Skeletal muscle cell (primary cell): ENCODE measurements around the gene TMTC3.

ENCODE experiments used
- DNase-seq: peaks from one replicate; pipeline ENCODE4 v3.0.0-alpha.2; 2010; ENCODE audit warnings: low read depth
- H3K4me3 ChIP-seq: 2 replicates; pipeline ENCODE4 v1.5.1; 2011; ENCODE audit warnings: low read depth, mild to moderate bottlenecking, control low read depth, low read length, moderate library complexity

TMTC3 gene

DNA sequence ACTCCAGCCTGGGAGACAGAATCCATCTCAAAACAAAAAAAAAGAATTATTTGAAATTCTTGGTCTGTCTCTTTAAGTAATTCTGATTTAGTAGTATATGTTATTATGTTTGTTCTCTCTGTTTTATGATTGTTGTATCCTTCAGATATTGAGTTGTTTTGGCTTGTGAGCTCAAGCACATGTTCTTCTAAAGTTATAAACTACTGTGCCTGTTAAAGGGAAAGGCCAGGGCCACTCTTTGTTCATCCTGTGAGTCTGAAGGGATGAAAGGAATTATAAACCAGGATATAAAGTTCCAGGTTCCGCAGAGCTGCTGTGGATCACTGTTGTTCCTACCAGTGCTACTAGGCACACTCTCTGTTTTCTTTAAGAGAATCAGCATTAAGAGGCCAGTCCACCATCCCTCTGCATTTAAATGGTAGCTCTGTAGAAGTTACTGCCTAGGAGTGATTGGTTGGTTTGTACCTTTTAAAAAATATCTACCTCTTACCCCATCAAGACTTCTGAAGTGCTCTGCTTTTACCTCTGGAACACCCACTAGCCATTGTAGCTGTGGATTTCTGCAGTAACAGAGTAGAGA, 14.1 kb downstream of the TMTC3 start:
- H3K4me3 ChIP-seq, result no peak overlapping the region
- no peak for DNase-seq

DNA sequence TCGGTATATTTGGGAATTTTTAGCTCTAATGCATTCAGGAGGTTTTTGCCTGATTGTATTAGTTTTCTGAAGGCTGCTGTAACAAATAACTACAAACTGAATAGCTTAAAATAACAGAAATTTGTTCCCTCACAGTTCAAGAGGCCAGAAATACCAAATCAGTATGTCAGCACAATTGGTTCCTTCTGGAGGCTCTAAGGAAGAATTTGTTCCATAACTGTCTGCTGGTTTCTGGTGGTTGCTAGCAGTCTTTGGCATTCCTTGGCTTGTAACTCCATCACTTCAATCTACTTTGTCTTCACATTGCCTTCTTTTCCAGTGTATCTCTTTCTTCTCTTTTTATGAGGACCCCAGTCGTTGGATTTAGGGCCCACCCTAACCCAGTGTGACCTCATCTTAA, 21.3 kb downstream of the TMTC3 start:
- DNase-seq, result no peak

DNA sequence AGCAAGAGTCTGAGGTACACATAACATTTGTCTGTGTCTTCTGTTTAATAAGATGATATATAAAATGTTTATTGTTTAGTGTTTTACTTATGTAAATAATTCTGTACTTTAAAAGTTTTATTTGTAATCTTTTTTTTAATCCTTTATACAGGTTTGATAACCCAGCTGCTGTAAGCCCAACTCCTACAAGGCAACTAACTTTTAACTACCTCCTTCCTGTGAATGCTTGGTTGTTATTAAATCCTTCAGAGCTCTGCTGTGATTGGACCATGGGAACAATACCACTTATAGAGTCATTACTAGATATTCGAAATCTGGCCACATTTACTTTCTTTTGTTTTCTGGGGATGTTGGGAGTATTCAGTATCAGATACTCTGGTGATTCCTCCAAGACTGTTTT, 24.1 kb downstream of the TMTC3 start:
- no peak for DNase-seq
- H3K4me3 ChIP-seq, result no peak overlapping the region

More for the DNA sequence above, 21.3 kb downstream of the TMTC3 start:
- H3K4me3 ChIP-seq, result no peak overlapping the region

DNA sequence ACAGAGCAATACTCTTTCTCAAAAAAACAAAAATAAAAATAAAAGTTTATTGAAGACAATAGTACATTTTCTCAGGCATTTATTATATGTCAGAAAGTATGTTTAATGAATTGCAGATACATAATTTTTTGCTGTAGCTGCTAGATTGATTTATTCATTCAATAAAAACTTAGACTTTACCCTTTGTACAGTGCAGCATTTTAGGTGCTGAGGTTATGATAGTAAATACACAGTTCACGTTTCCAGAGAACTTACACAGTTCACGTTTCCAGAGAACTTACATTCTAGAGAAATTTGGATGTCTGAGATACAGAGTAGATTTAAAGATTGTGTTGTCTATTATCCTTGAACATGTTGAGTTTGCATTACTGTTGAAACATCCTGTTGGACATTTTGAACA, 25.3 kb downstream of the TMTC3 start:
- no peak overlapping the region for H3K4me3 ChIP-seq
- no peak for DNase-seq

DNA sequence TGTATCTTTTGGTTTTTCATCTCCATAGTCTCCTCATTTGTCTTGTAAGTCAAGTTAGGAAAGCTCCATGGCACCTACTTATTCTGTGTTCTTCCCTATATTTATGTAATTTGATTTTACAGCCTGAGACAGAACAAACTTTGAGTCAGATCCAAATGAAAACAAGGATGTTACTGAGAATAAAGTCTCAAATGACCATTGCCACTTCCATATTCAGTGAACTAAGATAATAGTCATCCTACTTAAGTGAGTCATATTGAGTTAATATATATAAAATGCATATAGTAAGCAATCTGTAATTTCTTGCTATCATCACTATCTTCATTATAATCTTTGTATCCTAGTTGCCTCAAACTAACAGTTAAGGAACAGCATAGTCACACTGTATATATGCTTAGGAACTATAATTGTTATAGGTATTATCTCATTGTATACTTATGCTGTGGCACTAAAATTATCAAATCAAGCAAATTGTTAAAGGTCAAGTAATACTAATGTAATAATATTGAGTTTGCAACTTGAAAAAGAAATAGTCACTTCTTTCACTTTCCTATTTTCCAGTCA, 30.8 kb downstream of the TMTC3 start:
- peak; percentile 44 for DNase-seq
- no peak overlapping the region for H3K4me3 ChIP-seq

DNA sequence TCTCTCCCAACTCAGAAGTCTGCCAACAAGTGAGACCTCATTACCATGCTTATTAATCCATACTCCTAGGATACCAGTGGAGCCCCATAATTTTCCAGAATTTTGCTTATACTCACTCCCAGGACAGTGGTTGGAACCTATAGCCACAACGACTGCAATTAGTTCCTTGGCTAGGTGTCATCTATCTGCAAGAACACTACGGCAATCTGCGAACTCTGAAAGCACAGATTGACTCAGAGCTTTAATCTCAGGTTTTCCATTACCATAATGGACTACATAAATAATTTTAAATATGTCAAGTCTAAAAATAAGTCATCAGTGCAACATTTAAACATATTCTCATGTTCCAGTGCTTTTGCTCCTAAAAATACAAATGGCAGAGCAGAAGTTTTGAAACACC, 33.4 kb downstream of the TMTC3 start:
- H3K4me3 ChIP-seq, result no peak overlapping the region
- no peak for DNase-seq

DNA sequence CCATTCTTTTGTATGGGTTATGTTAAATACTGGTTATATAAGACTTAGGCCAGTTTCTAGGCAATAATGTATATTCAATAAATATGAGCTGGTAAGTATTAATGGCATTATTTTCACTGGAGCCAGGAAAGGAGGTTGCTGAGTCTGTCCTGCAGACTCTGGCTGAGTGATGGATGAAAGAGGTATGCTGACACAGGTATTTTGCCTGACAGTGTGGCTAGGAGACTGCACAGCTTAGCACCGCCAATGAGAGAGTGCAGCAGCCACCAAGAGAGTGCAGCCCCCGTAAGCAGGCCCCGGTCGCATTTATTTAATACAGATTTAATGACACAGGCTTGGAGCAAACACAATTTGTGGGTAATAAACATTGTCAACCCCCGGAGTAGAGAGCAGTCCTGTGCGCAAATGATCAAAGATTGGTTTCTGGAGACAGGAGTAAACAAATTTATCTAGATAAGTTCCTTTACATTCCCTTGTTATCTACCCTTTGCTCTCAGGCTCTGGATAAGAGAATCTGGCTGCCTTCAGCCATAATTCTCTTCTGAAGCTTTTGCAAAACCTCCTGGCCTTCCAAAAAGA, 37.4 kb downstream of the TMTC3 start:
- no peak for DNase-seq

DNA sequence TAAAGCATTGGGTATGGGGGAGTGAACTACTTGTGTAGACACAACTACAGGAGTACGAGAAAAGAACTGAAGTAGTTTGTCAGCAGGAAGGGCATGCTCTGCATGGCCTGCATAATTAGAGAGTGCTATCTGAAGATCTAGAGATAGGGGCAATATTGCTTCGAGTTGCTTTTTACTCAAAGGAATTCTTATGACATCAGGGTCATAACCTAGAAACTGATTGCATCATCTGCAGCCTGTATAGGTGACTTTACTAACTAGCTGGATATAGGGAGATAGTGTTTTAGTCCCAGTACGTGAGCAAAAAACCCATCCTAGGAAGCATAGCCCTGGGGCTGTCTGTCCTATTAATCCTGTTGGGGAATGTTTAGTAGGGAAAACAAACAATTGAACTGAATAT, 39.8 kb downstream of the TMTC3 start:
- H3K4me3 ChIP-seq, result no peak overlapping the region
- DNase-seq, result no peak

More for the DNA sequence above, 37.4 kb downstream of the TMTC3 start:
- no peak overlapping the region for H3K4me3 ChIP-seq

DNA sequence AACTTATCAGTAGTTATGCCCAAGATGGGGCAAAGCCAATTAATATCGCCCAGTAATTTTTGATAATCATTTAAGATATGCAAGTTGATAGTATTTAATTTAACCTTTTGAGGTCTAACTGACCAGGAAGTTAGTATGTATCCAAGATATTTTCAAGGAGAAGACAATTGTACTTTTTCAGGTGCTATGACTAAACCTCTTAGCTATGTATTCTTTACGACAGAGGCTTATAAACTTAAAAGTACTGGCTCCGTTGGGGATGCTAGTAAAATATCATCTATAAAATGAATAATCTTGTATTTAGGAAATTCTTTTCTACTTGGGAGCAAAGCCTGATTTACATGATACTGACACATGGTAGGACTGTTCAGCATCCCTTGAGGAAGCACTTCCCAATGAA, 40.3 kb downstream of the TMTC3 start:
- H3K4me3 ChIP-seq, result no peak overlapping the region
- no peak for DNase-seq

DNA sequence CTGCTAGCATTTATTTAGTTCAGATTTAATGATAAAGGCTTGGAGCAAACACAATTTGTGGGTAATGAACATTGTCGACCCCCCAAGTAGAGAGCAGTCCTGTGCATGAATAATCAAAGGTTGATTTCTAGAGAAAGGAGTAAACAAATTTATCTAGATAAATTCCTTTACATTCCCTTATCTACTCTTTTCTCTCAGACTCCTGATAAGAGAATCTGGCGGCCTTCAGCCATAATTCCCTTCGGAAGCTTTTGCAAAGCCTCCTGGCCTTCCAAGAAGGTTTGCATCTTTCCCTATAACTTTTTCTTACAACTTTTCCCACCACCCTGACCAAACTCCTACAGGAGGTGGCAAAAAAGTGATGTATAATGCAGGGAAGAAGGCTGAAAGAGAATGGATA, 42.1 kb downstream of the TMTC3 start:
- no peak overlapping the region for H3K4me3 ChIP-seq
- no peak for DNase-seq

DNA sequence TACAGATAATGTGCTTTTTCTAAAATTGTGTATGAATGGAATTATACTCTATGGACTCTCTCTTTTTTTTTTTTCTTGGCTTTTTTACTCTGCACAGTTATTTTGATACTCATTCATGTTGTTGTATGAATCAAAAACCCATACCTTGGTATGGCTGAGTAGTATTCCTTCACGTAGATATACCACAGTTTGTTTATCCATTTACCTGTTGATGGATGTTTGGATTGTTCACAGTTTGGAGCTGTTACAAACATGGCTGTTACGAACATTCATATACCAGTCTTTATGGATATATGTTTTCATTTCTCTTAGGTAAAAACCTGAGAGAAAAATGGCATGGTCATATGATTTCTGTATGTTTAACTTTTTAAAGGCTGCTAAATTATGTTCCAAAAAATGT, 43.2 kb downstream of the TMTC3 start:
- no peak for DNase-seq
- H3K4me3 ChIP-seq, result no peak overlapping the region

DNA sequence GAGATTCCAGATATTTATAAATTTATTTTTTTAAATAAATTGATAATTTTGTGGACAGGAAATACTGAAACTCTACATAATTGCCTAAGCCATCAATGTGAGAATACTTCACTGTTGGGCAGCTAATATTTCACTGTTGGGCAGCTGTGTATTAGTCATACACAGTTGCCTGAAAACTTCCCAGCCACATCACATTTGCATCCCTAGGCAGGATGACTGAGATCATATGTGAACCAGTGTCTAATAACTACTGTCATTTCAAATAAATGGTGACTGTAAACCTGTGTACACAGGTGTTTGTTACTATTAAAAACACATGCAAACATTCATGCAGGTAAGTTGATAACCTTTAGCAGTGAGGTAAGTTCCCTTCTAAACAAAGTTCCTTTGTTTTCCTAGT, 43.9 kb downstream of the TMTC3 start:
- peak; percentile 61 for DNase-seq
- no peak overlapping the region for H3K4me3 ChIP-seq

DNA sequence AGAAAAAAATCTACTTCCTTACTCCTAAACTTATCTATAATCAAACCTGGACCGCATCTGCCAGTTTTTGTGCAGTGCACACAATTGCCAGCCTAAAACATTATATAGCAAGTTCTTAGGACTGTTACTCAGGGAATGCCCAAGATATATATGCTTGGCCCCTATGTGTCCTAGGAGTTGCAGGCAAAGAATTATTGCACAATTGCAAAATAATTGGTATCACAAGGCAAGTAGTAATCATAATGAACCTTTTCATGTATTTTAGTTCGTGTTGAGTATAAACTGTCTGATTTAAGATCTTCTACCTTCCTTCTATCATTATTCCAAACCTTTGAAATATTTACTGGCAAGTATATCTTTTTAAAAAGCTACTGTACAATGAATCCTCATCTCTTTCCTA, 45.5 kb downstream of the TMTC3 start:
- no peak overlapping the region for H3K4me3 ChIP-seq
- DNase-seq, result no peak

DNA sequence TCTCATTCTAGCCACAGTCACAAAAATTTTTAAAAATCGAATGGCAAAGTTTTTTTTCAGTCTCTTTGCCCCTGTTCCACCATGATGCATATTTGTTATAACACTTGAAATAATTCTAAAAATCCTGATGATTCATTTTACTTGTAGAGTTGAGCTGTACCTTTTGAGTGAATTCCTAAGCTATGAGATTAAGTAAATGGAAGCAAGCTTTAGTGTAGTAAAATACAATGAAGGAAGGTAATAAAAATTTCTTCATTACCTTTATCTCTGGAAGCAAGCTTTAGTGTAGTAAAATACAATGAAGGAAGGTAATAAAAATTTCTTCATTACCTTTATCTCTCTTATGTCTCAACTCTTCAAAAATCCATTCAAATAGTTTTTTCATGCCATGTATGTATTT, 46.1 kb downstream of the TMTC3 start:
- no peak for DNase-seq

DNA sequence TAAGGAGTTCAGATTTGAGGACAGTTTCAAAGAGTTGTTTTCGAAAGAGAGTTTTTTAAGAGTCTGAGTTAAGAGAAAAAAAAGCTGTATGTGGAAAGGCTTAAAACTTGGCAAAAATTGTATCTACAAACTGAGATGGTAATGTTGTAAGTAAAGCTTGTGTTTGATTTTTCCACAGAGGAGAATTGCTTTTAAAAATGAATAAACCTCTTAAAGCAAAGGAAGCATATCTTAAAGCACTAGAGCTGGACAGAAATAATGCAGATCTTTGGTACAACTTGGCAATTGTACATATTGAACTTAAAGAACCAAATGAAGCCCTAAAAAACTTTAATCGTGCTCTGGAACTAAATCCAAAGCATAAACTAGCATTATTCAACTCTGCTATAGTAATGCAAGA, 50.3 kb downstream of the TMTC3 start:
- no peak overlapping the region for H3K4me3 ChIP-seq
- no peak for DNase-seq

More for the DNA sequence above, 46.1 kb downstream of the TMTC3 start:
- no peak overlapping the region for H3K4me3 ChIP-seq

DNA sequence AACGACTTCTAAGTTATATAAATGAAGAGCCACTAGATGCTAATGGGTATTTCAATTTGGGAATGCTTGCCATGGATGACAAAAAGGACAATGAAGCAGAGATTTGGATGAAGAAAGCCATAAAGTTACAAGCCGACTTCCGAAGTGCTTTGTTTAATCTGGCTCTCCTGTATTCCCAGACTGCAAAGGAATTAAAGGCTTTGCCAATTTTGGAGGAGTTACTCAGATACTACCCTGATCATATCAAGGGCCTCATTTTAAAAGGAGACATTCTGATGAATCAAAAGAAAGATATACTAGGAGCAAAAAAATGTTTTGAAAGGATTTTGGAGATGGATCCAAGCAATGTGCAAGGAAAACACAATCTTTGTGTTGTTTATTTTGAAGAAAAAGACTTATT, 52.8 kb downstream of the TMTC3 start:
- no peak for DNase-seq
- H3K4me3 ChIP-seq, result no peak overlapping the region

DNA sequence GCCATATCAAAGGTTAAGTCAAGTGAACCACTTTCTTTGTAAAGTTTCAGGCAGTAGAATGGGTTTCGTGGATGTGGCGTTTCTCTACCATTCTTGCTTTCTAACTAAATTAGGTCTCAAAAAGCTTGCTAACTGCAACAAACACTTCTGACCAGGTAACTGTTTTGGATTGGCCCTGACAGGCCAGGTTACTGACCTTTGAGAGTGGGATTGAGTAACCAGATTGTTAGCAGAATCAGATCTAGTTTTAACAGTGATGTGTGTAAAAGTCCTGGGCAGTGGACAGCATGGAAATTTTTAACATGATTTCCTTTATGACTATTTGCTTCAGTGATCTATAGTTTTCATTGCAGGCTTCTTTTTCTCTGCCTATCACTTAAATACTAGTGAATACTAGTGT, 57.9 kb downstream of the TMTC3 start:
- DNase-seq, result no peak
- H3K4me3 ChIP-seq, result no peak overlapping the region

DNA sequence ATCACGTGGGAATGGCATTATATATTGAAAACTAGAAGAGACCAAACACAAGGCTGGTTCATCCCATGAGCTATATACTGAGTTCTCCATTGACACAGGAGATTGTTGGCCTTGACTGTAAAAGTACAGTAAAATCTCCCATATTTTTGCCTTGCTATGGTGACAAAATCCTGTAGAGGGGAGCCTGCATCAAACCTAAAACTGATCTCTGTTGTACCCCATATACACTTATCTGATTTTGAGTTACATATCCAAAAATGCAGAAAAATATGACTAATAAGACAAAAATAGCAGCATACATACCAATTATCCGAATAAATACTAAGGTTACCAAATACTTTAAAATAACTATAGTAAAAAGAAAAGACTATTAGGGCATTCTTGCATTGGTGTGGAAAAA, 60.4 kb downstream of the TMTC3 start:
- DNase-seq, result no peak
- no peak overlapping the region for H3K4me3 ChIP-seq

DNA sequence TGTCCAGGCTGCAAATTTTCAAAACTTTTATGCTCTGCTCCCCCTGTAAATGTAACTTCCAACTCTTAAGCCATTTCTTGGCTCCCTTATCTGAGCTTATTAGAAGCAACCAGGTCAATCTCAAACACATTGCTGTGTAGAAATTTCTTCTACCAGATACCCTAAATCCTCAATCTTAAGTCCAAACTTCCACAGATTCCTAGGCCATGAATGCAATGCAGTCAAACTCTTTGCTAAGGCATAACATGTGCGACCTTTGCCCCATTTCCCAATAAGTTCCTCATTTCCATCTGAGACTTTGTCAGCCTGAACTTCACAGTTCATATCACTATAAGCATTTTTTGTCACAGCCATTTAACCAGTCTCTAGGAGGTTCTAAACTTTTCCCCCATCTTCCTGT, 64.5 kb downstream of the TMTC3 start:
- peak; percentile 58 for DNase-seq
- no peak overlapping the region for H3K4me3 ChIP-seq

DNA sequence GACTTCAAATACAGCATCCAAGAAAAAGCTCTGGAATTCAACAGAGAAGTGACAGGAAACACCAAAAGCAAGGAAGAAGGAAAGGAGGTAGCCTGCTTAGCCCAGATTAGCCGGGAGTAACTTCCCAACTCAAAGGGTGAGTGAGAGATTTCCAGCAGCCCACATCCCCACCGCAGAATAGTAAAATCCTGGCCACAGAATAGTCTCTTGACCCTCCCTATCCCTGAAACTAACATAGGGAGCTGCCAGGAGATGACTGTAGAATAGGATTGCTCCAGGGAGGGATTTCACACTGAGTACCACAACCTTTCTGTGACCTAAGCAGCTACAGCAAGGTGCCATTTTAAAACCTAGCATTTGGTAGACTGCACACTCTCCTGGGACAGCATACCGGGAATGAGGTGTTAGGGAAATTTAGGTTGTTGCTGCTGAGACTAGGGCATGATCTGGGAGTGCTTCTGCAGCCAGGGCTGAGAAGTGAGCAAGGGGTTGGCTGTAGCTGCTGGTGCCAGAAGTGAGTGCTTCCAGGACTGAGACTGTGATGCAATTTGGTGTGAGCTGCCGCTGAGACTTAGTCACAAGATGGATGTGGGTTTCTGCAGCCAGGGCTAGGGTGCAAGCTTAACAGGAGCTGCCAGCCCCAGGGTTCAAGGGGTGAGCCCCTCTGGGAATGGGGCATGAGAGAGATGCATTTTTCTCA, 66.0 kb downstream of the TMTC3 start:
- DNase-seq, result peak; percentile 91
- no peak overlapping the region for H3K4me3 ChIP-seq

DNA sequence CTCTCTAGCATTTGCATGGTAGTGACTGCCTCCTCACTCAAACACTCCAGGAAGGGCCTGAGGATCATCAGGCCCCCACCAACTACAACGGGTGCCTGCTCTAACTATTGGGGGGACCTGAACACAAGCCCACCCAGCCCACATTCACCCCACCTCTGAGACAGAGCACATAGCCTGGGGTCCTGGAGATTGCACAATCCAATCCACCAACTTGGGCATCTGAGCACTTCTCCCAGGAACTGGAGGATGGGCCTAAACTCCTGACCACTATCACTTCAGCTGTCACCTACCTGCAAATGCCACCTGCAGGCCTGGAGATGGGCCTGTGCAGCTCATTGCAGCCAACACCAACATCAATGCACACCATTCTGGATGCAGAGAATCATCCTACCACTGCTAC, 66.6 kb downstream of the TMTC3 start:
- H3K4me3 ChIP-seq, result no peak overlapping the region
- no peak for DNase-seq
